ENCODE results near the gene SPI1. TPM values are rescaled to one million over a fixed set of nuclear protein-coding genes. Genes with fewer than 3 reads are reported as not detected.

The SPI1 gene
- polyA plus RNA-seq, 1 donor (not counting 4 experiments of a cell fraction or from before 2014, with no cell fraction given): not detected

GRCh38 chr11:47393163-47394049 lies 15.1 kb upstream of the SPI1 start:
- Histone ChIP-seq H3K4me2 (ENCODE audit: control insufficient read depth, extremely low read depth, insufficient read depth, low read depth, low read length) (no peak overlapping the region), H2AFZ (ENCODE audit: control insufficient read depth, low read length) (no peak overlapping the region), H3K27ac (ENCODE audit: control insufficient read depth, insufficient read depth, low read length) (no peak overlapping the region), H3K9me3 (ENCODE audit: control insufficient read depth, low read depth, low read length) (no peaks in the 10 kb centered on the region), H4K20me1 (ENCODE audit: control insufficient read depth, extremely low read depth, insufficient read depth, low read length) (no peaks in the 10 kb centered on the region), H3K79me2 (ENCODE audit: control insufficient read depth, insufficient read depth, low read length) (no peaks in the 10 kb centered on the region), H3K27me3 (ENCODE audit: control insufficient read depth, extremely low read depth, insufficient read depth, low read length) (no peaks in the 10 kb centered on the region), H3K9ac (ENCODE audit: control insufficient read depth, extremely low read depth, insufficient read depth, low read length) (no peak overlapping the region), H3K9me1 (ENCODE audit: control insufficient read depth, extremely low read depth, insufficient read depth, low read length) (no peaks in the 10 kb centered on the region), H3K4me3 (ENCODE audit: control insufficient read depth in 2 of 3, extremely low read depth in 1 of 3, insufficient read depth in 2 of 3, low read depth in 1 of 3, low read length in 3 of 3) (no peak overlapping the region), H3K4me1 (ENCODE audit: control insufficient read depth, extremely low read depth, insufficient read depth, low read length) (peaks cover 12% of the 10 kb centered on the region), H3K36me3 (ENCODE audit: control insufficient read depth in 2 of 2, extremely low read depth in 1 of 2, insufficient read depth in 2 of 2, low read length in 2 of 2) (no peaks in the 10 kb centered on the region)
- dilution Hi-C loops (cut with MboI; ENCODE audit: extremely low pct_ligation_motif_present, low sequenced_read_pairs): no loop called here
- FAIRE-seq (no peak), DNase-seq (ENCODE audit: low read depth, low spot score) (no peak)
- TF ChIP-seq CTCF (optimal IDR thresholded peaks at IDR 0.05 in 1 of 3, IDR thresholded peaks at IDR 0.05 in 1 of 3, conservative IDR thresholded peaks at IDR 0.05 in 1 of 3; ENCODE audit: extremely low read depth in 1 of 3, insufficient read depth in 2 of 3, low read length in 3 of 3) (no peak), EZH2 (IDR thresholded peaks at IDR 0.05; ENCODE audit: low read length) (no peak)

- Histone ChIP-seq H3K4me3 (ENCODE audit: control insufficient read depth in 2 of 3, extremely low read depth in 1 of 3, insufficient read depth in 2 of 3, low read depth in 1 of 3, low read length in 3 of 3) (no peak overlapping the region), H3K9me3 (ENCODE audit: control insufficient read depth, low read depth, low read length) (no peaks in the 10 kb centered on the region), H3K4me1 (ENCODE audit: control insufficient read depth, extremely low read depth, insufficient read depth, low read length) (peaks cover 12% of the 10 kb centered on the region), H3K9ac (ENCODE audit: control insufficient read depth, extremely low read depth, insufficient read depth, low read length) (no peak overlapping the region), H3K27me3 (ENCODE audit: control insufficient read depth, extremely low read depth, insufficient read depth, low read length) (no peaks in the 10 kb centered on the region), H3K9me1 (ENCODE audit: control insufficient read depth, extremely low read depth, insufficient read depth, low read length) (no peaks in the 10 kb centered on the region), H3K27ac (ENCODE audit: control insufficient read depth, insufficient read depth, low read length) (no peak overlapping the region), H2AFZ (ENCODE audit: control insufficient read depth, low read length) (no peak overlapping the region), H3K79me2 (ENCODE audit: control insufficient read depth, insufficient read depth, low read length) (no peaks in the 10 kb centered on the region), H3K4me2 (ENCODE audit: control insufficient read depth, extremely low read depth, insufficient read depth, low read depth, low read length) (no peak overlapping the region), H4K20me1 (ENCODE audit: control insufficient read depth, extremely low read depth, insufficient read depth, low read length) (no peaks in the 10 kb centered on the region), H3K36me3 (ENCODE audit: control insufficient read depth in 2 of 2, extremely low read depth in 1 of 2, insufficient read depth in 2 of 2, low read length in 2 of 2) (no peaks in the 10 kb centered on the region)
- no peak for TF ChIP-seq CTCF (optimal IDR thresholded peaks at IDR 0.05 in 1 of 3, IDR thresholded peaks at IDR 0.05 in 1 of 3, conservative IDR thresholded peaks at IDR 0.05 in 1 of 3; ENCODE audit: extremely low read depth in 1 of 3, insufficient read depth in 2 of 3, low read length in 3 of 3)
- TF ChIP-seq EZH2 (IDR thresholded peaks at IDR 0.05; ENCODE audit: low read length): no peak
- dilution Hi-C loops (cut with MboI; ENCODE audit: extremely low pct_ligation_motif_present, low sequenced_read_pairs): no loop called here
- FAIRE-seq: no peak
- no peak for DNase-seq (ENCODE audit: low read depth, low spot score)
These were observed 14.3 kb upstream of the SPI1 start for GRCh38 chr11:47392546-47393162.

Measured in keratinocyte (primary cell).